ENCODE data around the gene VSNL1.
"Not testable (repeated sequence)": the region's sequence is repeated elsewhere in the genome, so short reads cannot be mapped to it uniquely, and the experiment has no call there.

Gene VSNL1

DNA sequence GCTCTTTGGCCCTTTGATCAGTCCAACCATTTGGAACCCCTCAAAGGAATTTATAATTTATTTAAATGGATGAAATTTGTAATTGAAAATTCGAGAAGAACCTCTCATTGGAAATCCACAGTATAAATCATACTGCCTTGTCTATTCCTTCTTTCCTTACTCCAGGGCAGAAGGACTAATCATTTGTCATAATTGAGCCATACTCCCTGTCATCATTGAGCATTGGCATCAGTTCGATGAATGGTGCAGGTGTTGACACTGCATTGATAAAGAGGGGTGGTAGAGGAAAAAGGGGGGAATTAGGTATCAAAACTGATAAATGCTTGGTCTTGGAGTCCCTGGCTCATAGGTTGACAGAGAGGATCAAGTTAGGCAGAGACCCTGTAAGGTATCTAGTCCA, 2.0 kb downstream of the VSNL1 start:
- DNase-seq (ENCODE audit: low read depth, low spot score): no peak

- no peak for DNase-seq (ENCODE audit: low read depth, low spot score)
Observed at GRCh38 chr2:17543131-17543660, 2.7 kb downstream of the VSNL1 start.

- DNase-seq (ENCODE audit: low read depth, low spot score): no peak
Observed at GRCh38 chr2:17543848-17544247, 3.4 kb downstream of the VSNL1 start.

DNA sequence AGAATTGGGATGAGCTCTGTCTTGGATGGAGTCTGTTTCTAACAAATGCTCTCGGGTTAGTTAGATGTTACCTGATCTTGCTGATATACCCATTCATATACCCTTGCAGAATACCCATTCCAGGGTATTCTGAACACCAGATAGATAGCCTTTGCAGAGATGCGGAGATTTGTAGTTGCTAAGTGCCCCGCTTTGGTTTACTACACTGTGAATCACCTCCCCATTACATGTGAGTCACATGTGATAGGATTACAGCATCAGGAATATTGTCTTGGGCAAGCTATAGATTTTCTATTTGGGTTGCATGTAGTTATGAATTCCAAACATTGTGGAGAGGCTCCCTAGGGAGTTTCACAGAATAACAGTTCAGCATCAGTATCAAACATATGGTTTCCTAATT, 3.8 kb downstream of the VSNL1 start:
- DNase-seq (ENCODE audit: low read depth, low spot score): no peak

DNA sequence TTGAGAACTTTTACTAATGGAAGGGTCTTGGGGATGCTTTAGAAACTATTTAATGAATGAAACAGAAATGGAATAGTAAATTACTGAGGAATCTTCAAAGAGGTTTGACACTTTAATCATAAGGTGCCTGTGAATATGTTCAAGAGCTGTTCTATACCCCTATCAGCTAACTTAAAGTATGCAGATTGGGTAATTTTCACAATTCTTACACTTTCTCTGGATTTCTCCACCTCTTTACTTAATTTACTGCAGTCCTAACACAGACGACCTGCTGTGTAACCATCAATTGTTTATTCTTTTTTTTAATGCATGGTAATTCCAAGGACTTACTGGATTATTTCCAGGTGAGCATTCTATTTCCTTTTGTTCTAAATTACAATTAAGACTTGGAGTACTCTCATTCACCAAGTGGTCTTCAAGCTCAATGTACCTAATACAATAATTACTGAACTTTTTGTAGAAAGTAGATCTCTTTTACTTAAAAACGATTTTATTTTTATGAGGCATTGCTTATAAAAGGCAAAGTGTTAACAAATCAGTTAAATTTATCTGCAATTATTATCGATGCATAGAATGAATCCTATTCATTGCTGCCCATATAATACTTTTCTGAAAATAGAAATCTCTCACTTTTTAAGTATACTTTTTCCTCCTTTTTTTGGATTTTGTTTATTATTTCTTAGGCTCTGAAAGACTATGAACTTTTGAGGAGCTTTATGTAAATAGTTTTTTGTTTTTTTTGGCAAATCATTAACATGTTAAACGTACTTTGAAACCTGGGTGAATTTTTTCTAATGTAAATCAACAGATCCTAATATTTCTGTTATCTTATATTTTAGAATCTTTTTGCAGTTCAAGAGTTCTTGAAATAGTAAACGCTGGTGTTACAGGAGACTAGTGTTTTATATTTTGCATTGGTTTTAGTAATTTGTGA, 5.5 kb downstream of the VSNL1 start:
- no peak for DNase-seq (ENCODE audit: low read depth, low spot score)

DNA sequence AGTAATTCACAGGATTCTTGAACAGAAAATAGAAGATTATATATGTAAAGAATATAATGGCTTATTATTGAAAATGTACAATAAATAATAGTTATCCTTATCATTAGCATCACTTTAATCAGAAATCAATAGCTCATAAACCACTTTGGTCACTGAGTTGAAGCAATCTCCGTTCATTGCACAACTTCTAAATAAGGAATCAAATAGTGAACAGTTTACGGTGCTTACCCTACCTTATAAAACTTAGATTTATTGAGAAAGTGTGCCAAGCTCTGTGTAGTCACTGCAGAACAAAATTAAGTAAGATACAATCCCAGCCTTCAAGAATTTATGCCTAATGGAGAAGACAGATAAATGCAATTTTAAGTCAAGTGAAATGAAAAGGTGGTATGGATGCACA, 6.7 kb downstream of the VSNL1 start:
- no peak for DNase-seq (ENCODE audit: low read depth, low spot score)

- no peak for DNase-seq (ENCODE audit: low read depth, low spot score)
Observed at GRCh38 chr2:17547737-17548136, 7.2 kb downstream of the VSNL1 start.

DNA sequence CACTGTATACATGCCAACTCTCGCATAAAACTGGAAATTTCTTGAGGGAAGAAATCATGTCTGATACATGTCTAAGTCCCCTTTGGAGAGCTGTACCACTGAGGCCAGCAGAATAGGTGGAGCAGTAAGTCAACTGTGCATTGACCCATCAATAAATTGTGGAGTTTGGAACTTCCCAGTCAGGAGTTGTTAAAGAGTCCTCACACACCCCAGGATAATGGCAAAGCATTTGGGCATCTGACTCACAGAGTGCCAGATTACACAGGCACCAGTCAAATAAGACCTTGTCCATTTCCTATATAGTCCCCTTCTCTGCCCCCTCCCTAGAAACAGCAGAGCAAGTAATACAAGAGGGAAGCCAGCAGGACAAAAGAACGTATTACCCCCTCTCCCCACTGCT, 10.4 kb downstream of the VSNL1 start:
- no peak for DNase-seq (ENCODE audit: low read depth, low spot score)

- no peak for DNase-seq (ENCODE audit: low read depth, low spot score)
Observed at GRCh38 chr2:17555150-17555549, 14.7 kb downstream of the VSNL1 start.

- no peak for DNase-seq (ENCODE audit: low read depth, low spot score)
Observed at GRCh38 chr2:17557596-17557995, 17.1 kb downstream of the VSNL1 start.

DNA sequence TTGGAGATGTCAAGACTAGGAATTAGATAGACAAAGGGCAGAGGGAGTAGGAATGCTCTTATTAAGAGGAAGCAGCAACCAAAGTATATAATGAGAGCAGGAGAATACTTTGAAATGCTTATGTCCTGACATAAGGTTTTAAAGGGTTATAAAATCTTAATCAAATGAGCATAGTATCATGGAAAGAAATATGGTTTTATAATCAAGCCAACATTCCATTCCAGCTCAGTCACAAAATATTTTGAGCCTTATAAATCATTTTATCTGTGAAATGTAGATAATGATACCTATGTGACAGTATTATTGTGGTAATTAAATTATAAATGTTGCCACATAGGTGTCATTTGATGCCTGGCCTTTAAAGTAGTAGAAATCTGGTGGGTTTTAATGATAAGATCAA, 17.6 kb downstream of the VSNL1 start:
- DNase-seq (ENCODE audit: low read depth, low spot score): no peak

DNA sequence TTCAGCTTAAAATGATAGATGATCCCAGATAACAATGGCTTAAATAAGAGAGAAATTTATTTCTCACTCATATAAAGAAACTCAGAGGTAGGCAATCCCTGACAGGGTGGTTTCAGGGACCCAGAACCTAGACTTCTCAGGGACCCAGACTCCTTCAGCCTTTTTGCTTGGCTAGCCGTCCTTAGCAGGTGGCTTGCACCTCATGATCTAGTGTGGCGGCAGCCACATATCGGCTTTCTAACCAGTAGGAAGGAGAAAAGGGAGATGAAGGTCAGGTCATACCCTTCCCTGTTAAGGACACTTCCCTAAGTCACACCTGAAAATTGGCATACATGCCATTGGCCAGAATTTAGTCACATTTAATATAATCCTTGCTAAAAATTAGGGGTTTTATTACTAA, 18.4 kb downstream of the VSNL1 start:
- no peak for DNase-seq (ENCODE audit: low read depth, low spot score)

GRCh38 chr2:17565726-17566125, 25.2 kb downstream of the VSNL1 start:
- not testable (repeated sequence) for DNase-seq (ENCODE audit: low read depth, low spot score)

DNA sequence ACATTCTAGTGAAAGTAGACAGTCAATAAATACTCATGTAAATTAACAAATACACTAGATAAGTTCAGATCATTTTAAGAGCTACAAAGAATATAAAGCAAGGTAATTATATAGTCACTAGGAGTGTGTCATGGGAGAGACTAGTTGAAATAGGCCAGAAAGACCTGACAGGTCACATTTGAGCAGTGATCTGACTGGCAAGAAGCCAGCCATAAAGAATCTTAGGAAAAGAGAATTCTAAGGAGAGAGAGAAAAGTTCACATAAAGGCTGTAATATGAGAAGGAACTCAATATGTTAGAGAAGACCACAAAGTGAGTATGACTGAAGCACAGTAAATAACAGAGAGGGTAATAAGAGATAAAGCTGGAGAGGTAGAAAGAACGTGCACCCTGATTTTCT, 31.2 kb downstream of the VSNL1 start:
- DNase-seq (ENCODE audit: low read depth, low spot score): no peak

- no peak for DNase-seq (ENCODE audit: low read depth, low spot score)
Observed at GRCh38 chr2:17573085-17573803, 32.7 kb downstream of the VSNL1 start.

DNA sequence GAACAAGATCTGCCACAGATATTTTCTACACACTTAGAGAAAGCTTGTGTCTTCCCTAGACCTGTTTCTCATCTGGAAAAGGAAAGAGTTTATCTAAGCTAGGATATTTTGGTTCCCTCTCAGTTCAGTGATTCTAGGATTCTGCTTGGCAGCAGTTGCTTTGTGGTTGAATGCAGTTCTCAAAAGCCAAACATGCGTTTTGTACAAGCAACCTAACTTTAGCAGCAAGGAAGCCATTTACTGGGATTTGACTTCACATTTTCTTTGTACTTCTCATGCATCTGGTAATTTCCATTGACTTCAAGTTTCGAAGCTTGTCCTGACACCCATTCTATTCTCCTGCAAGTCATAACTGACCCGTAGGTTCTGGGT, 33.3 kb downstream of the VSNL1 start:
- no peak for DNase-seq (ENCODE audit: low read depth, low spot score)

DNA sequence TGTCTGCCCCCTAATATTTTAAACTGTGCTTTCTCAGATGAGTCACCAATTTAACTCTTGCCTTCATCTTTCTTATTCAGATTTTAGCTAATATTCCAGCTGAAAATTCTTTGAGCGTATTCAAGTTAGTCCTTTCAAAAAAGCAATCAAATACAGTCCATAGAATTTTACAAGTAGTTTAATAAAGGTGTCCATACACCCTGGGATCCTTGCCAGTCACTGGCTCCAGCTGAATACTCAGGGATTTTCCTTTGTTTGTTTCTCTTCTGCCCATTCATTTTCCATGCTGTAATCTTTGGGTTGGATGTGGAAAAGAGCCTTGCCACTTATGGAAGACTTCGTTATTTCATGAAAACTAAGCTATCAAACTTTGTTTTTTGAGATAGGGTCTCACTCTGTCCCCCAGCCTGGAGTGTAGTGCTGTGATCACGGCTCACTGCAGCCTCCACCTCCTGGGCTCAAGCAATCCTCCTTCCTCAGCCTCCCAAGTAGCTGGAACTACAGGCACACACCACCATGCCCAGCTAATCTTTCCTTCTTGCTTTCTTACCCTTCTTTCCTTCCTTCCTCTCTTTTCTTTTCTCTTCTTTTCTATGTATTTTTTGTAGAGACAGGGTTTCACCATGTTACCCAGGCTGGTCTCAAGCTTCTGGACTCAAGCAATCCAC, 34.0 kb downstream of the VSNL1 start:
- no peak for DNase-seq (ENCODE audit: low read depth, low spot score)

DNA sequence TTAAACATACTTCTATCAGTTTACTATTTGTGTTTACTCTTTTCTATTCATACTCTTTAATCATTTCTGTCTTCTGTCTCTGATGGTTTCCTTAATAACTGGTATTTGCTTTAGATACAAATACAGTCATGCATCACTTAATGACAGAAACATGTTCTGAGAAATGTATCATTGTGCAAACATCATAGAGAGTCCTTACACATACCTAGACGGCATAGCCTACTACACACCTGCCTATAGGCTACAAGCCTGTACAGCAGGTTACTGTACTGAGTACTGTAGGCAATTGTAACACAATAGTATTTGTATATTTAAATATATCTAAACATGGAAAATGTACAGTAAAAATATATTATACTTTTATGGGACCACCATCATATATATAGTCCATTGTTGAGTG, 36.3 kb downstream of the VSNL1 start:
- no peak for DNase-seq (ENCODE audit: low read depth, low spot score)

- DNase-seq (ENCODE audit: low read depth, low spot score): no peak
Observed at GRCh38 chr2:17578466-17578928, 38.0 kb downstream of the VSNL1 start.

- no peak for DNase-seq (ENCODE audit: low read depth, low spot score)
Observed at GRCh38 chr2:17579605-17580318, 39.3 kb downstream of the VSNL1 start.

- DNase-seq (ENCODE audit: low read depth, low spot score): no peak
Observed at GRCh38 chr2:17580319-17580715, 39.8 kb downstream of the VSNL1 start.
